HG02973 (cell line): Measurements from ENCODE around the gene CDRT4.

ENCODE experiments used
- ATAC-seq: cut with Tn5 transposase; IDR thresholded peaks from one replicate; pipeline ENCODE4 v1.9.1; 2021; ENCODE audit warnings: moderate library complexity; ENCODE audit not compliant: unreplicated experiment

Gene CDRT4

GRCh38 chr17:15492791-15493692, 25.6 kb upstream of the CDRT4 start:
- no peak for ATAC-seq

- ATAC-seq: no peak
These were observed 24.8 kb upstream of the CDRT4 start for GRCh38 chr17:15492186-15492585.

DNA sequence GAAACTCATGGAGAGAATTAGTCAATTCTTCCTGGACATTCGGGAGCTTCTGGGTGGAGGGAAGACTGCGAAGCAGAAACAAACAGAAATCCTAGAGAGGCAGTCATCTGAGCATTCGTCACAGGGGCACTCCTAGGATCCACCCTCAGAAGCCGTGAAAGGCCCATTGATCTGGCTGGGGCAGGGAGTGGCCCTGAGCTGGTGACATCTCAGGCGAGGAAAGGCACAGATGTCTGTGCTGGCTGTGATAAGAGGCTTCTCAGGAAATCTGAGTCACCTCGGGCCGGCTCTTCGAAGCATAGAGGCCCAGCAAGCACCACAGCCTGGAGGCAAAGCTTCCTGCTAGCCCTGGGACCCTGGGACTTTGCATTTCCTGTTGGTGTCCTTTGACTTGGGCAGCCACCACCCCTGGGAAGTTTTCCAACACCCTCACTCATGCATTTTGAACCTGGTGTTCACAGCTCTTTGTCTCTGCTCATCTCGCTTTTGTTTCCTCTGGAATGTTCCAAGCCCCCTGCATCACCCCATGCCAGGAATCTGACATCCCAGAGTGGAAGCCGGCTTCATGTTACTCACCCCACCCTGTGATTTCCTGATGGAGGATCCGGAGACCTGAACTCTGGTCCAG, 23.3 kb upstream of the CDRT4 start:
- ATAC-seq: no peak

GRCh38 chr17:15488557-15488956, 21.1 kb upstream of the CDRT4 start:
- ATAC-seq: no peak

GRCh38 chr17:15485045-15485444, 17.6 kb upstream of the CDRT4 start:
- ATAC-seq: no peak

DNA sequence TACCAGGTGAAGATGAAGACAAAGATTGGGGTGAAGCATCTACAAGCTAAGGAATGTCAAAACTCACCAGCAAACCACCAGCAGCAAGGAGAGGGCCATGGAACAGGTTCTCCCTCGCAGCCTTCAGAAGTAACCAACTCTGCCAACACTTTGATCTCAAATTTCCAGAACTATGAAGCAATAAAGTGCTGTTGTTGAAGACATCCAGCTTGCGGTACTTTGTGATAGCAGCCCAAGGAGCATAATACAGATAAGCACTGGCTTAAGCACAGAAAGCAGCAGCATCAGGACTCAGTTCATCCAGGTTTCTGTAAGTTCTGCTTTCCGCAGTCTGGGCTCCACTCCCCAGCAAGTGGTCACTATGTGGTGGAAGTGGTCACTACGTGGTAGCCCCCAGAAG, 16.0 kb upstream of the CDRT4 start:
- ATAC-seq: no peak

DNA sequence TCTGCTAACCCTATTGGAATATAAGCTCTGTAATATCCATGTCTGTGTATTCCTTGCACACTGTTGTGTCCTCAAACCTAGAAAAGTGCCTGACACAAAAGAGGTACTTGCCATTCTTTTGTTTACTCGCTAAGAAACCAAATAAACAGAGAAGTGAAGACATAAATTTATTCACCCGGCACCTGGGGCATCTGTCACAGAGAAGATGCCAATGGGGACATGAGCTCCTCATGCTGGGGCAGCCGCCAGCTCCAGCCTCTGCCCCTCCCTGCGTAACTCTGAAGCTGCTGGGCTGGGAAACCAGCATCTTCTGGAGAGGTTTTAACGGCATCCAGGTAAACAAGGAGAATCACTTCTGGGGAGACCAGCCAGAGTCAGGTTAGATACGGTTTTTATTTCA, 15.1 kb upstream of the CDRT4 start:
- no peak for ATAC-seq

- no peak for ATAC-seq
These were observed 14.1 kb upstream of the CDRT4 start for GRCh38 chr17:15481481-15481880.

GRCh38 chr17:15480204-15480603, 12.8 kb upstream of the CDRT4 start:
- no peak for ATAC-seq

DNA sequence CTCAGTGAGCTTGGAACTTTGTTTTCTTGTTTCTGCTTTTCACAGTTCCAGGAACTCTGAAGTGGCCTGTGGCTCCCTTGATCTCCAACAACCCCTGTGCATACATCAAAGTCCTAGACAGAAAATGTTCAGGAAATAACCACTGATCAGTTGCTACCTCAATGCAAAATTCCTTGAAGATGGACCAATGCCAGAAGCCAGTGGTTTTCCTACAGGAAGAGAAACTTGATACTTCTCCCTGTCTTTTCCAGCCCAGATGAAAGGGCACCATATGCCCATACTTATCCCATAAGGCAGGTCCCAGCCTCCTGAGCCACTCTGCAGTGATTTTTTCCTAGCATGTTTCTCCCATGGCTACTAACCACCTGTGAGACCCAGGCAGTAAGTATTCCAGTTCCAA, 12.3 kb upstream of the CDRT4 start:
- no peak for ATAC-seq

GRCh38 chr17:15478845-15479244, 11.4 kb upstream of the CDRT4 start:
- no peak for ATAC-seq

GRCh38 chr17:15475631-15476354, 8.4 kb upstream of the CDRT4 start:
- ATAC-seq: no peak

DNA sequence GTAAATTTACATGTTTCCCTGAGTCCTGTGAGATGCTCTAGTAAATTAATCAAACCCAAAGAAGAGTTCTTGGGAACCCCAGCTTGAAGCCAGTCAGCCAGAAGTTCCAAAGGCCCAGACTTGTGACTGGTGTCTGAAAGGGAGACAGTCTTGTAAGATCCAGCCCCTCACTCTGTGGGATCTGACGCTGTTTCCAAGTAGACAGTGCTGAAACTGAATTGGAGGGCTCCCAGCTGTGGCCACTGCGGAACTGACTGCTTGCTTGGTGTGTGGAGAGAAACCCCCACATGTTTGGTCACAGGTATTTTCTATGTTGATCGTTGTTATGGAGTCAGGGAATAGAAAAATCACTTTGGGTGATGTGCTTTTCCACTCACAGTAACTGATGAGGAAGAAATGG, 5.5 kb upstream of the CDRT4 start:
- ATAC-seq: no peak

- no peak for ATAC-seq
These were observed 3.1 kb upstream of the CDRT4 start for GRCh38 chr17:15470536-15470935.

GRCh38 chr17:15469260-15469659, 1.8 kb upstream of the CDRT4 start:
- no peak for ATAC-seq

- no peak for ATAC-seq
These were observed 705 bp upstream of the CDRT4 start for GRCh38 chr17:15468126-15468525.

- ATAC-seq: no peak
These were observed 1.3 kb downstream of the CDRT4 start for GRCh38 chr17:15466131-15466530.

- no peak for ATAC-seq
These were observed 2.2 kb downstream of the CDRT4 start for GRCh38 chr17:15465045-15465701.

- ATAC-seq: no peak
These were observed 3.0 kb downstream of the CDRT4 start for GRCh38 chr17:15464231-15464985.

GRCh38 chr17:15462976-15463772, 4.2 kb downstream of the CDRT4 start:
- no peak for ATAC-seq
